Fibroblast of skin of back (primary cell): ENCODE measurements around the gene MAST4.
"Not testable (repeated sequence)": the region's sequence is repeated elsewhere in the genome, so short reads cannot be mapped to it uniquely, and the experiment has no call there.

Experiments
- DNase-seq: peaks from one replicate; pipeline ENCODE4 v3.0.0-alpha.2; 2013

The MAST4 gene

DNA sequence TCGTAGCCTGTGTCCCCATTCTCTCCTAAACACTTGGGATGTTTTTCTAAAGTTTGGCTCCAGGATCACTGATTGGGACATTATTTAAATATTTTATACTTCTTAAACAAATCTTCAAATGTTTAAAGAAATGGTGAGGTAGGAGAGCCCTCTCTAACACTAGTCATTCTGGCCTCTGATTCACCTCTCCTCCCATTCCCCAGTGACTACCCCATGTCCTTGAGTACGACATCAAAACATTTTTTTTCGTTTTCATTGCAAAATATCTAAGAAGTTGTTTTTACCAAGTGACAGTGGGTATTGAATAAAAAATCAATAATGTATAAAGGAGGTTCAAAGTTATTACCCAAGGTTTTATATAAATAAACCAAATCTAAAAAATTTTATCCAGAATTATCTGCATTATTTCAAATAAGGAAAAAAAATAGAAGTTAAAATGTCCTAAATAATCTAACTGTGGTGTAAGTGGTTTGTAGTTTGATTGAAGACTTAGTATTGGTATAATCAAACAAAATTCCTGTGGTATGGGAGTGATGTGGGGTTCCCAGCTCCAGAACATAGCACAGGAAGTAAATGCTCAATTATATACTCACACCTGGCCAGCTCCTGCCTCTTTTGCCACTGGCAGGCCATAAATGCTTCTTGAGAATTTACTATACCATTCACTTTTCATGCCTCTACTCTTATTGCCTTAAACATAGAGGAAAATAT, 51.1 kb downstream of the MAST4 start:
- DNase-seq, result peak; percentile 5

DNA sequence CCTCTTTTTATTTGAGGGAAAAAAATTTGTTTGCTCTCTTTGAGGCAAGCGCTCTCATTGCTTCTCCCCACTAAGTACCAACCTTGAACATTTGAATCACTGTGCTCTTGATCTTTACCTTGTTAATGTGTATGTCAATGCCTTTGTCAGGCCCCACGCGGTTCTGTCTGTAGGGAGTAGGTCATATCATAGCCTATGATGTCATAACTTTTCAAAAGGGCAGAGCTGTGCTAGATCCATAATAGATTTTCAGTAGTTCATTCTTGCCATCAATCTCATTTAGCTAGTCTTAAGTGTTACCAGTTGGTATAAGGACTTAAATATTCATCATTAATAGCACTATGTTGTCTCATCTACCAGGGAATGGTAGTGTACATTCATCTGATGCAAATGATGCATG, 56.6 kb downstream of the MAST4 start:
- DNase-seq, result no peak

- DNase-seq, result peak; percentile 77
These were observed 57.1 kb downstream of the MAST4 start for GRCh38 chr5:66653325-66653724.

GRCh38 chr5:66655395-66656324, 59.5 kb downstream of the MAST4 start:
- no peak for DNase-seq

GRCh38 chr5:66658516-66658915, 62.3 kb downstream of the MAST4 start:
- DNase-seq, result no peak

- no peak for DNase-seq
These were observed 63.6 kb downstream of the MAST4 start for GRCh38 chr5:66659780-66660179.

DNA sequence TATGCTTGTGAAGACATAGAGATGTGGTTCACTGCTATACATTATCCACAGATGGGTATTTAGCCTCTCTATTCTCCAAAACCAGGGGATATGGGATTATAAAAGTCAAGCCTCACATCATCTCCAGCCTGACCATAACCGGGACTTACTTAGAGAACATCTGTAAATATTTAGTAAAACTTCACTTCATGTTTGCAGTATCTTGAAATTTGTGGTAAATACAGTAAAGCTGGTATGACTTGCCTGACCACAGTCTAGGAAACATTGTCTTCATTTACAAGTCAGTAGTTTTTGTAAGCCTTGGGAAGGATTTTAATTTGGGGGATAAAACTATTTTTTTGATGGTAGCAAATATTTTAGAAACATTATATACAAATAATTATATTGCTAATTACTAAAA, 64.2 kb downstream of the MAST4 start:
- DNase-seq, result no peak

DNA sequence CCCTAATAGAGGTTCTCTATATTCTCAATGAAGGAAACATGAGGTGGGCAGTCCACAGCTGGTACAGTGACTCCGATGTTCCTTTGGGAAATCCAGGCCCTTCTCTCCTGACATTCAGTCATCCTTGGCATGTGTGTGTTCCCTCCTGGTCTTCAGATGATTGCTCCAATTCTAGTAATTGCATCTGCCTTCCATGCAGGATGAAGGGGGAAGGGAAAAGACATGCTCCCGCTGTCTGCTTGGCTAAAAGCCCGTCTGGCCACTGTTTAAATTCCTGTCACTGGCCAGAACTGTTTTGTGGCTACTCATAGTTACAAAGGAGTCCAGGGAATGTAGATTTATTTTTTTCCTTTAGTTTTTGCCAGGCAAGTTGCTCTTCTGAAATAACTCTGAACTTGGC, 65.0 kb downstream of the MAST4 start:
- peak; percentile 74 for DNase-seq

DNA sequence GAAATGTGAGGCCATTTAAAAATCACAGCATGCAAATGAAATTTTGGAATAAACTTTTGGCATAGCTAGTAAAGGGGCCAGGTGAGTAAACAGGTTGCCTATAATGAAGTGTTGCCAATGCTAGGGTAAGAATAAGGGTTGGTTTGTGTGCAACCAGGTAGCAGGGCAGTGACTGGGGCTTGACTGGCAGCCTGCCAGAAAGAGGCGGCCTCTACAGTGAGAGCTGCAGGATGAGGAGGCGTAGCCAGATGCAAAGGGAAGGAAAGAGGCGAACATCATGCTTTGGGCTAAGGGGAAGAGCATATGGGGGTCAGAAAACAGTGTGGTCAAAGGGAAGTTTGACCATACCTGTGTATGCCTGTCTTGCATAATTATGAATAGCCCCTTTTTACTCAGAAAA, 70.6 kb downstream of the MAST4 start:
- no peak for DNase-seq

DNA sequence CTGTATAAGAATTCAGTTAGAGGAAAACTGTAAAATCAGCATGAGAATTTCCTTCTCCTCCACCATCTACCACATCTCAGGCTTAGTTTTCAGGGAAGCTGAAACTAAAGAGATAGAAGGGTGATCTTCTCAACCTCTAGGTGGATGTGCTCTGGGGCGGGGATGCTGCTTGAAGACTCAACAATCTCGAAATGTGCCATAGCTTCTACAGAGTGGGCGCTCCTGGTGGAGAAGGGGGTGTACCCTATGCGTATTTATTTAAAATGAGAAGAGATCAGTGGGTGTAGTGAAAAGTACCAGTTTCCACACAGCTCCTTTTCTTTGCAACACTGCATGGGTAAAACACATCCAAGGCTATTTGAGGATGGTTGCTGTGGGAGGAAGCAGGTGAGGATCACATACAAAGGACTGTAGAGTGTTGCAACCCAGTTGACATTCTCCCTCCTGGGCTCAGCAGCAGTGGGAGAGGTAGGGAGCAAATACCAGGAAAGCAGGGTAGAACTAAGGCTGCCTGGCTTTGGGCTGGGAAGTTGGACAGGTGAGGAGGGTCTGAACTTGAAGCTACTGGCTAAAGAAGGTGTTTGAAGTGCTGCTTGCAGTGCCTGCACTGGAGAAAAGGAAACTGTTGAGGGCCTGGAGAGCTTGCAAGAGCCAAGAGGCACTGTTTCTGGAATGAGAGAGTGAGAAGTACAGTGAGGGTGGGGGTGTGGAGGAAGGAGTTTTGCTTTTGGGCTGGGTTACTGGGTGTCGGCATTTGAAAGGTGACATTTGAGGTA, 73.1 kb downstream of the MAST4 start:
- DNase-seq, result no peak

DNA sequence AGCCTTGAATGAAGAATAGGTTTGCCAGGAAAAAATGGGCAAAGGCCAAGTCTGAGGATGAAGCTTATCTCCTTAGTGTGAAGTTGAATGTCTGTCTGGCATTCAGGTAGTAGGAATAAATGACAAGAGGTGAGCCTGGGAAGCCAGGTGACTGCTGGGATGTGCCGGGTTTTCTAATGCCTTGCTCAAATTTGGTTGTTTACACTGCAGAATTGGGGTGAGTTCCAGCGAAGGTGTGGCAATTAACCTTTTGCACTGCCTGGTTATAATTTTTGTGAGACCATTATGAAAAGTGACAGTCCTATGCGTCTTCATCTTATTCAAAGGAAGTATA, 73.6 kb downstream of the MAST4 start:
- no peak for DNase-seq

DNA sequence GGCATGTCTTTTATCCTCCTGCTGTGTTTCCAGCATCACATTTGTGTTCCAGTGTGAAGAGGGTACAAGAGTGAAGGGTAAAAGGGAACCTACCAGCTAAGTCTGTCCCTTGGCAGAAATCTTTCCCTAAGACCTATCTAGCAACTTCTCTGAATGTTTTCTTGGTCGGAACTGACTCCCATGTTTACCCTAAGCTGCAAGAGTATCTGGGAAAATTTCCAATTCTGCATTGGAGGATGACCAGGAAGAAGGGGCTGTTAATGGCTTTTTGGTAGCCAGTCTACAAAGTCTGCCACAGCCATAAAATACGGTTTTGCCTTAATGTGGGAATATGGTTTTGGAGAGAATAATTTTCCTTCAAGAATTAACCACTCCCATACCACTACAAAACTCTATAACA, 75.1 kb downstream of the MAST4 start:
- DNase-seq, result no peak

DNA sequence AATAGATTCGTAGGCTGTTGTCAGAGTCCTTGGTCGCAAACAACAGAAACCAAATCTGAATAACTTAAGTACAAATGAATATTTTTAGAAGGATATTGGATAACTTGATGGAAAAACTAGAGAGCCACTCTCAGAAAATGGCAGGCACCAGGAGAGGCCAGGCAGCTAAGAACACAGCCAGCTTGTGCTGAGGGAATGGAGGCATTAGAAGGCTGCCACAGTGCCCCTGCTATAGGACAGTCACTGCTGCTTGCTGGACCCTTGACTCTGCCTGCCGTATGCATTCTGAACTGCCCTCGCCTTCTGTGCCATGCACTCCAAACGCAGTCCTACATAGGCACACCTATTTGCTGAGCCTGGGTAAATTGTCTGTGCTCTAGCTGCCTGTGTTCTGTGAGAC, 78.6 kb downstream of the MAST4 start:
- no peak for DNase-seq

DNA sequence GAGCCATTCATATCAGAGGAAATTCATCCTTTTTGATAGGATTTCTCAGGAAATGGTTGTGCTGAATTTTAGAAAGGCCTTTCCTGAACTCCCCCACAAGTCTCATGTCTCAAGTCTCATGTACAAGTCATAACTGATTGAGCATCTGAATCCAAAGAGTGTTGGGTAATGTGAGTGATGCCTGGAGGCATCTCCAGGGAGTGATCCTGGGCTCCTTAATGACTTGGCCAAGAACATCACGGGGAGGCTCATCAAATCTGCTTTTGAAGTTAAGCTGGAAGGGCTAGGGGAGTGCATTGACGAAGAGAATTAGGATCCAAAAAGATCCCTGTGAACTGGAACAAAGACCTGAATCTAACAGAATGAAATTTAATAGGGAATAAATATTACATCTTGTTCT, 79.2 kb downstream of the MAST4 start:
- DNase-seq, result no peak

DNA sequence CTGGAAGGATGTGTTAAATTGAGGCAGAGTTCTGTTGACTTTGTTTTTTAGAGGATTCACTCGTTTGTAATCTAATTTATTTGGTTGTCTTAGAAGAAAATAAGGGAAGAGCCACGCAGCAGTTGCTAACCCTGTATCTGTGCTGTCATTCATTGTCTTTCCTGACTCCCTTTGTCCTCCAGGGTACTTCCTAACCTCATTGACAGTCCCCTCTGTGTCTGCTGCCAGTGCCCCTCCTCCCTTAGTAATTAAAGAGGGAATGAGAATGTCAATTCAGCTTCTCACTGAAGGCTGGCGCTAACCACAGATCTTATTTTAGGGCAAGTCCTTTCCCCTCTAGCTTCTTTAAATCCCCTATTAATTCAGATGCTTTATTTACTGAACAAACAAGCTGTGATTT, 84.0 kb downstream of the MAST4 start:
- no peak for DNase-seq

- no peak for DNase-seq
These were observed 84.6 kb downstream of the MAST4 start for GRCh38 chr5:66680804-66681203.

DNA sequence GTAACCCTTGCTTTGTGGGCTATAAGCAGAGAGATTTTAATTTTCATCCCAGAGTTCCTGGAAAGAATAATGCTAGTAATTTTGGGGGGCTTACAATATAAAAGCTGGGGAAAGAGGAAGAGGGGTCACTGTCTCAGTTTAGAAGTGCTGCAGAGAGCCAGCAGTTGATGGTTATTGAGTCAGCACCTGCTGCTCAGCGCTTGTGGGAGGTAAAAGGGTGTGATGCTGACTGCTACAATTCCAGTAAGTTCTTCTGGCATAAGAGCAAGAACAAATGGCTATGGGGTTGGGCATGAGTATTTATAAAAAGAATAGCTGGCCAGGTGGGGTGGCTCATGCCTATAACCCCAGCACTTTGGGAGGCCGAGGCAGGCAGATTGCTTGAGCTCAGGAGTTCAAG, 88.5 kb downstream of the MAST4 start:
- no peak for DNase-seq

DNA sequence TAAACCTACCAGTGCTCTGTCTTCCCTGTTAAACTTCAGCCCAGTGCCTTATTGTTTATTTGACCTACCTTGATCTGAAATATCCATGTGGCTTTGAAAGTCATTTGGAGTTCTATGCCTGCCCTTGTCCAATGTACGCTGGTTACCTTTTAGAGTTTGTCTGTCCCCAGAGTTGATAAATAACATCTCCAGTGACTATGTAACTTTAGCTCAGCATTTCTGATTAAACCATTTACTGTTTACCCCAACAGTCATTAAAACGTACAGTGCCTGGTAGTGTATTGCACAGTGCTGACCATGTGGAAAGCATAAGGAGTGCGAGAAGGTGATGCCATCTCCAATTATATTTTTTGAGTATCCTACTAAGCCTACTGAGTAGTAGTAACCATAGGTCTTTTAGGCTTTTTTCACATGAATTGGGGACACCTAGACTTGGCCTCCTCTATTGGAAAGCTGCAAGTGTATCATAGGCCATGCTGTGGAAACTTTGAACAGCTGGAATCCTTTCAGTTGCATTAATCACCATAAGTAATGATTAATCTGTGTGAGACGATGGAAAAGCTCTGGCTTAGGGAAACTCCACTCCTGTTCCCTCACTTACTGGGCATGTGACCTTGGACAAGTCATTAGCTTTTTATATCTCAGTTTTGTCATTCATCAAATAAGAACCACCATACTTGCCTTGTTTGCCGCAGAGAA, 93.5 kb downstream of the MAST4 start:
- no peak for DNase-seq

DNA sequence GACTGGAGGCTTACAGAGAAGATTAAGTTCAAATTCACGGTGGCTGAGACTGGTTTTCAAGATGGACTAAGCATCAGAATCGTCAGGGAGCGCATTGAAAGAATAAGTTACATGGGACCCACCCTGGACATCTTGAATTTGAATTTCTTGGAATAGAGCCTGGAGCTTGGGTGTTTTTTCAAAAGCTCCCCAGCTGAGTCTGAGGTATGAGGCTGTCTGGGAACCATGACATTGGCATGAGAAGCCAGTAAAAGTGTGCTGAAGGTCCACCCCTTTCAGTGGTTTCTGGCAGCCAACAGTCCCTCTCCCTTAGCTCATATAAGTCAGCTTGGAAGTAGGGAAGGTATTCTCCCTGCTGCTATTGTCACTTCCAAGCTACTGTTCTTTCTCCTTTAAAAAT, 97.8 kb downstream of the MAST4 start:
- peak; percentile 66 for DNase-seq

- not testable (repeated sequence) for DNase-seq
These were observed 99.6 kb downstream of the MAST4 start for GRCh38 chr5:66695840-66696239.

DNA sequence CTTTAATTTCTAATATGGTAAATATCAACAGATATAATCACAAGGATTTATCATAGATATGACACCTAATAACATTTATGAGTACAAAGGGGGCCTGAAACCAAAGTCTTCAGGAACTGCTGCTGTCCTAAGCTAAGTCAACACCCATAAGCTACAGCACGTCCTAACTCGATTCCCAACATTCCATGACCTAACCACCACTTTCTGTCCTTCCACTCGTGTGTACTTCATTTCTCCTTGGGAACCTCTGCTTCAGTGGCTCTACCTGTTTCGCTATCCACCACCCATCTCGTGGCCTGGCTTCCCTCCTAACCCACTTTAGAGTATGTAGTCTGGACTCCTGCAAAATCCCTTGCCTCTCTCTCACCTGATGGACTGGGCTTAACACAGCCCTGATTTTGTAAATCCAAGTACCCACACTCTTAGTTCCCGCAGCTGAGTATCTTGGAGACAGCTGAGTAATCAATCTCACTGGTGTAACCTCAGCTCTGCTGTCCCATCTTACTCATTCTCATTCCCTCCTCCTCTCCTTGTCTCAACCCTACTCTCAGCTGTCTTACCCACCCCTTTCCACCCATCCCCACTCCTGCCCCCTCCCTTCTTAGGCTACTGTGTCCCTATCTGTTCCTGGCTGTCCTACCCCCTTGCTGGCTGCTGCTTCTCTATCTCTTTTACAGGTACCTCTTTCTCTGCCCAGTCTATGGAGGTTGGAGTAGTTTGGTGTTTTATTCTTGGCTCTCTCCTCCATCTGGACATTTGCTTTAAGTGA, 101.8 kb downstream of the MAST4 start:
- no peak for DNase-seq

DNA sequence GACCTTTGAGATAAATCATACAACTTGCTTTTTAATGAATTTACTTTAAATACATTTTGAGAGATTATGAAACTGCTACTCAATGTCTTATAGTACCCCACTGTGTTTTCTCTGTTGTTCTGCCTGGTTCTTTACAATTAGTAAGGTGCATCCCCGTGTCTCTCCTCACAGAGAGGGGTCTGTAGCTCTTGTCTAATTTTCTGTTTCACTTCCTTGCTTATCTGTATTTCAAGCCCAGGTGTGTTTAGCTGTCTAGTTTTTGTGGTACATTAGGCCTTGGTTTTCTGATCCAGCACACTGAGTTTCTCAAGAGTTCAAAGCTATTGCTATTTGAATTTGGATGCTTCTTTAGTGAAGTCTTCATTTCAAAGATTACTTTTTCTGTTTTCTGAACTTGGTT, 105.1 kb downstream of the MAST4 start:
- DNase-seq, result no peak
